Measurements from ENCODE around the gene D2HGDH. TPM values are rescaled to one million over a fixed set of nuclear protein-coding genes. Genes with fewer than 3 reads are reported as not detected.

Gene D2HGDH
- total RNA-seq, 4 donors from 2014 or later = 37.7 to 160 (median 62.2) TPM

GRCh38 chr2:241770936-241771285, 36.5 kb downstream of the D2HGDH start:
- H3K36me3 ChIP-seq = peaks cover 13% of the 10 kb centered on the region
- H3K4me3 ChIP-seq = no peak overlapping the region
- peaks cover 10% of the 10 kb centered on the region for H3K4me1 ChIP-seq
- 92% methylated on average over 12 of the region's 12 CpGs for WGBS
- H3K9me3 ChIP-seq = no peaks in the 10 kb centered on the region
- DNase-seq (ENCODE audit: low spot score in 2 of 2) = no peak
- TF ChIP-seq POLR2AphosphoS5 (IDR thresholded peaks at IDR 0.05) (no peak), CTCF (IDR thresholded peaks at IDR 0.05) (no peak), EP300 (IDR thresholded peaks at IDR 0.05) (no peak), POLR2A (IDR thresholded peaks at IDR 0.05) (no peak)
- H3K27ac ChIP-seq = no peak overlapping the region
- H3K27me3 ChIP-seq = peaks cover 10% of the 10 kb centered on the region

DNA sequence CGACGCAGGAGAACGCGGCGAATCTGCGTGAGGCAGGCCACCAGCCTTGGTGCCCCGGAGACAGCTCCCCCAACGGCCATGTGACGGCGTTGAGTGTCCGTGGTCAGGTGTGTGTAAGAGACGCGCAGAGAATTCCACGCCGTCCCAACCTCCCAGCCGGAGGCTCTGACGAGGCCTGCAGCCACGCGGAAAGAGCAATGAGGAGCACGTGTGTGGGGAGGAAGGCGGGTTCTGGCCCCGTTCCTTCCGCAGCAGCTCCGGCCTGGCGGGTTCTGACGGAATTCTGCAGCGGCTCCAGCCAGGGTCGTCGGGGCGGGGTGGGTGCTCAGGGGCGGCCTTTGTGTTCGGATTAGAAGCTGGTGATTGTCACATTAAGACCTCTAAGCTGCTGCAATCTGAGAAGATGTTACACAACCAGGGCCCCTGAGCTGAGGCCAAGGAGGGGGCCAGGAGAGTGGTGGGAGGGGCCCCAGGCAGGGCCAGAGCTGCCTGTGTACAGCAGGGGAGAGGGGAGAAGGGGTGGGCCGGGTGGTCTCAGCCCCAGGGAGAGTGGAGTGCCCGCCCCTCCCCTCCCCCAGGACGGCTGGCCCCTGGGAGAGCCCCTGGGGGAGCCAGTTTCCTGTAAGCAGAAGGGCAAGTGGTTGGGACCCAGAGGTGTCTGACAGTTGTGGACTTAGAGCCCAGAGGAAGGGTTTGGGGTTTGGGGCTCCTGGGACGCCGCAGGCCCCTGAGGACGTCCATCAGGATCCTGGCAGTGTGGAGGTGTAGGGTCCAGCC, 37.0 kb downstream of the D2HGDH start:
- 66% methylated on average over 22 of the region's 38 CpGs for WGBS
- Histone ChIP-seq H3K27ac (no peak overlapping the region), H3K27me3 (peaks cover 10% of the 10 kb centered on the region), H3K4me1 (peaks cover 10% of the 10 kb centered on the region), H3K4me3 (no peak overlapping the region), H3K9me3 (no peaks in the 10 kb centered on the region), H3K36me3 (peaks cover 13% of the 10 kb centered on the region)
- TF ChIP-seq POLR2AphosphoS5 (IDR thresholded peaks at IDR 0.05) (peak in 1 of 3 donors; percentile 12), CTCF (IDR thresholded peaks at IDR 0.05) (no peak)
- DNase-seq (ENCODE audit: low spot score in 2 of 2) = peak in 1 of 2 donors; percentile 80

- Histone ChIP-seq H3K27me3 (peaks cover 10% of the 10 kb centered on the region), H3K4me1 (peaks cover 13% of the 10 kb centered on the region)
- no peak for DNase-seq (ENCODE audit: low spot score in 2 of 2)
Observed at GRCh38 chr2:241772063-241772499, 37.7 kb downstream of the D2HGDH start.

DNA sequence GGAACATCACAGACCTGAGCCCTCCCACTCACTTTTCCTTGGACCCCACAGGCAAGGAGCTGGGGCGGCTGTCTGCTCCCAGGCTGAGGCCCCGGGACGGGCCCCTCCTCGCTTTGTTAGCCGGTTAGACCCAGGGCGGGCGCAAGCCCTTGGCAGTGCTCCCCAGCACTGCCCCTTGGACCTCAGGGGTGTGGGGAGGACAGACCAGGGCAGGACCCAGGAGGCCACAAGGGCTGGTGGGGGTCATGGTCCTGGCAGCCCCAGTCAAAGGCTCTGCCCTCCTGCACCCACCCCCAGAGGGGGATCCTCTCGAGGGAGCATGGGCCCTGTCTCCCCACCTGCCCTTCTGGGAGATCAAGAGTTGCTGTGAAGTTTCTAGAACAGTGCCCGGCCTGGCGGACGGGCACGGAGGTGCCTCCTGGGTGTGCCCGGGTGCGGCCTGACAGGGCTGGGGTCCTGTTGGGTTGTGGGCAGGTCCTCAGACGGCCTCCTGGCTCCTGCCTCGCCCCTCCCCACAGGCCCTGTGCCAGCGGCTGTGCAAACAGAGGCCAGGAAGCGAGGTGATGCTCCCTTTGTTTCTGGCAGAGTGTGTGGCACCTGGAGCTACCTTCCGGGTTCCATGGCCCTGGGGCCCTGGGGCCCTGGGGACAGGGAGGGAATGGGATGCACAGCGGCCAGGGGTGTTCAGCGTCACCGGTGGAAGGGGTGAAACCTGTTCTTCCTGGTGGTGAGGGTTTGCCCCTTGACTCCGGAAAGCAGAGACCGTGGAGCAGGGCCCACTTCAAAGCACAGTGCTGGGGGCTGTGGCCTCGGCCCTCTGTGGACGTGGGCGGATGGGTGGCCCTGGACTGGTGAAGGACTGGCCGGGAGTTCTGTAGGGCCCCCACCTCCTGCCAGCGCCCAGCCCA, 39.3 kb downstream of the D2HGDH start:
- H3K36me3 ChIP-seq = peaks cover 2% of the 10 kb centered on the region
- no peak overlapping the region for H3K27ac ChIP-seq
- peaks cover 20% of the 10 kb centered on the region for H3K4me1 ChIP-seq
- no peaks in the 10 kb centered on the region for H3K9me3 ChIP-seq
- WGBS = 55% methylated on average over 21 of the region's 29 CpGs
- peaks cover 10% of the 10 kb centered on the region for H3K27me3 ChIP-seq
- peak in 1 of 2 donors; percentile 65 for DNase-seq (ENCODE audit: low spot score in 2 of 2)
- TF ChIP-seq POLR2A (IDR thresholded peaks at IDR 0.05) (no peak), POLR2AphosphoS5 (IDR thresholded peaks at IDR 0.05) (no peak), EP300 (IDR thresholded peaks at IDR 0.05) (no peak), CTCF (IDR thresholded peaks at IDR 0.05) (no peak)
- H3K4me3 ChIP-seq = no peak overlapping the region

More at GRCh38 chr2:241772063-241772499, 37.7 kb downstream of the D2HGDH start:
- Histone ChIP-seq H3K9me3 (no peaks in the 10 kb centered on the region), H3K36me3 (peaks cover 13% of the 10 kb centered on the region), H3K4me3 (no peak overlapping the region), H3K27ac (no peak overlapping the region)
- 47% methylated on average over 9 of the region's 9 CpGs for WGBS
- TF ChIP-seq EP300 (IDR thresholded peaks at IDR 0.05) (no peak), POLR2A (IDR thresholded peaks at IDR 0.05) (no peak), CTCF (IDR thresholded peaks at IDR 0.05) (no peak), POLR2AphosphoS5 (IDR thresholded peaks at IDR 0.05) (no peak)

Data from suprapubic skin (tissue), 4 donors.